ENCODE data around the gene AAK1.
A peak's percentile ranks its signal among the peaks of the same experiment; 100 is the strongest.
"Not testable (repeated sequence)": the region's sequence is repeated elsewhere in the genome, so short reads cannot be mapped to it uniquely, and the experiment has no call there.

AAK1 gene

DNA sequence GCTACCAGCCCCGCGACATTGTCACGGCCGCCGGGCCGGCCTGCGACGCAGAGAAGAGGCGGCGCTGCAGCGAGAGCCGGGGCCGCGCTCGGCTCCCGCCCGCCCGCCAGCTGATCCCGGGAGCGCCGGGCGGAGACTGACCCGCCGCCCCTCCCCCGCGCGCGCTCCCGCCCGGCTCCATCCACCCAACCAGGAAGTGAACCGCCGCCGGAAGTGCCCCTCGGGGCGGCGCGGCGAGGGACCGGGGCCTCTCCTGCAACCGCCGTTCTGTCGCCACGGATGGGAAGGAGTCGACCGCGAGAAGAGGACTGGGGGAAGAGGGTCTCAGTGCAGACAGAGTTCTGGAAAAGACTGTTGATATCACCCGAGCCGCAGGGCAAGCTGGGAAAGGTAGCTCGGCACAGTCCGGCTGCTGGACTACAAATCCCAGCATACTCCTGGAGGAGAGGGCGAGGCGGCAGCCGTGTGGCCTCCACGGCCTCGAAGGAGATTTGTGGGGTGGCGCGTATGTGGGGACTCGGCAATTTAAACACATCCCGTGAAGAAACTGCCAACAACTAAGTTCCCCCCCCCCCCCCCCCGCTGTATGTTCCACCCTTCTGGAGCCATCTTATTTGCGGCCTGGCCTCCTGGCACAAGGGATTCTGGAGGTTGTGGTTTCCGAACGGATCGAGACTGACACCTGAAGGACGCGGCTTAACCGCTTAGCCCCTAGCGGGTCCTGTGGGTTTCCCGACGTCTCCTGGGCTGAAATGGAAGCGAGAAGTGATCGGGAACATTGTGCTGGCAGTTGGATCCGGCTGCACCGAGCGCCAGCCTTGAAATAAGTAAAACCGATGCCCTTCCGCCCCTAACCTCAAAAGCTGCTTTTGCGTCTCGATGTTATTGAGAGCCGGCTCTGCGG, at the start of gene AAK1:
Gene AAK1, minus strand, starts transcription at position 138 of the 904 bp plus-strand sequence. CDS start 699 bp downstream, outside the sequence.
- peak; percentile 55 for ATAC-seq

DNA sequence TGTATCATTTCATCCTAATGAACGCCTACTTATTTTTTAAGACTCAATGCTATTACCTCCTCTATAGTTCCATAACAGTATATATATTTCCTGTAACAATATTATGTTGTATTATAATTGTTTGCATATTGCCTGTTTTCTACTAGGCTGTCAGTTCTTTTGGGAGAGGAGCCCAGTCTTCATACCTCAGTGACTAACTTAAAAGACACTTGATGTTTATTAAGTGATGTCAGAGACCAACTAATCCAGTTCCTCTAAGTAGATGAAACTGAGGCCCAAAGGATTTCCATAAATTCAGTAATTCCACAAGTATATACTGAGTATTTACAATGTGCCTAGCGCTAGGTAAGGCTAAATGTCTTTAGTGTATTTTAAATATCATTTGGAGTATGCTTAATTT, 48.9 kb upstream of the AAK1 start:
- no peak for ATAC-seq

DNA sequence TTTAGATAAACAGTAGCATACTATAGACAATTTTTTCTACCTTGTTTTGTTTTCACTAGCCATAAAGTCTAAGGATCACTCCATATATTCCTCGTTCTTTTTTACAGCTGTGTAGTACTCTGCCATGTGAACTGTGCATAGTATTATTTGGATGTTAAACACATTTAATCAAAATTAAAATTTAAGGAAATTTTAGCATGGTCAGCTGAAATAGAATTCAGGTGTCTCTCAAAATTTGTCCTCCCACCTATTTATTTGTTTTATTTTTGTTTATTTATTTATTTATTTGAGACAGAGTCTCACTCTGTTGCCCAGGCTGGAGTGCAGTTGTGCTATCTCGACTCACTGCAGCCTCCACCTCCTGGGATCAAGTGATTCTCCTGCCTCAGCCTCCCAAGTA, 46.4 kb upstream of the AAK1 start:
- ATAC-seq: no peak

DNA sequence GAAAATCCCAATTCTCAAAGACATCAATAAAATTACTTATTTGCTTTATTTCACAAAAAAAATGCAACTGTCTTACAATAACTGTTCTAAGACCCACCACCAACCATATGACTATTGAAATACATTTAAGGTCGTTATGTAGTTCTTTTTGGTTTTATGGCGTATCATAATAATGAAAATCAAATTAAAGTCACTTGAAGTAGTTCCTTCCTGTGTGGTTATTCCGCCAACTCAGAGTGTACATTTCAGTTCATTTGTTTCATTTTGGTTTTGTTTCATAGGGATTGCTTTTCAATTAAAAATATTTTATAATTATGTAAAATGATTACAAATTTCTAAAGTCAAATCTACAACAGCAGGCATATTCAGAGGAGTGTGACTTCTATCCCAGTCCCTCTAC, 45.9 kb upstream of the AAK1 start:
- ATAC-seq: no peak

DNA sequence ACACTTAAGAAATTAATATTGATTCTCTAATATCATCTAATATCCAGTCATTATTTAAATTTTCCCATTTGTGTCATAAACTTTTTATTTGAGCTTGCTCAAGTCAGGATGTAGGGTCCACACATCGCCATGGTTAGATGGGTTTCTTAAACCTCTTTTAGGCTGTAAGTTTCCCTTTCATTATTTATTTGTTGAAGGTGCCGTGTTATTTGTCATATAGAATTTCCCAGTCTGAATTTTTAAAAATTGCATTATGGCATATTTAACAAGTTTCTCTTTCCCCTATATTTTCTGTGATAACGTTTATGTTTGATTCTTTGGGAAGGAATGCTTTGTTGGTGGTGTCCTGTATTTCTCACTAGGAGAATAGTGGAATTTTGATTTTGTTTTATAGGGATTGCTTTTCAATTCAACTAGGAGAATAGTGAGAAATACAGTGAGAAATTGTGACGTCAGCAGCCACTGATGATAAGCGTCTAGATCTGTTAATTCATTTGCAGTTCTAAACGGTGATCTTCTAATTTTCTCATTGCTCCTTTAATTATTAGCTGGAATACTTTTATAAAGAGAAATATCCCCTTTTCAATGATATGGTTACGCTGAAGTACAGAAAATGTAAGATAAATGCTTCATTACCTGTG, 44.6 kb upstream of the AAK1 start:
- ATAC-seq: no peak

DNA sequence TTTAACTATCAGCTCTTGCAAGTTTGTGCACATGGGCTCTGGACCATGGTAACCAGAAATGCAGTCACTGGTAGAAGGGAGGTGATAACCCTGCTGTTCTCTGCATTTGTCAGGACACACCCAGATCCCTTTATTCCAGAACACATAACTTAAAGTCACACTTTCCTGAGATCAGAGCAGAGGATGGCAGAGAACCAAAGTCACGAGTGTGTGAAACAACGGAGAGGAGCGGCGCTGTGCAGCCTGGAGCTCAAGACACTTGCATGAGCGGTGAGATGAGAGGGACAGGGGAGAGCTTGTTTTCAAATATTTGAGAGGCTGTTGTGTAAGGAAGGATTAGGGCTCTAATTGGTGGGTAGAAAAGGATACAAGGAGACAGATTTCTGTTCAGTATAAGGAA, 43.3 kb upstream of the AAK1 start:
- no peak for ATAC-seq

DNA sequence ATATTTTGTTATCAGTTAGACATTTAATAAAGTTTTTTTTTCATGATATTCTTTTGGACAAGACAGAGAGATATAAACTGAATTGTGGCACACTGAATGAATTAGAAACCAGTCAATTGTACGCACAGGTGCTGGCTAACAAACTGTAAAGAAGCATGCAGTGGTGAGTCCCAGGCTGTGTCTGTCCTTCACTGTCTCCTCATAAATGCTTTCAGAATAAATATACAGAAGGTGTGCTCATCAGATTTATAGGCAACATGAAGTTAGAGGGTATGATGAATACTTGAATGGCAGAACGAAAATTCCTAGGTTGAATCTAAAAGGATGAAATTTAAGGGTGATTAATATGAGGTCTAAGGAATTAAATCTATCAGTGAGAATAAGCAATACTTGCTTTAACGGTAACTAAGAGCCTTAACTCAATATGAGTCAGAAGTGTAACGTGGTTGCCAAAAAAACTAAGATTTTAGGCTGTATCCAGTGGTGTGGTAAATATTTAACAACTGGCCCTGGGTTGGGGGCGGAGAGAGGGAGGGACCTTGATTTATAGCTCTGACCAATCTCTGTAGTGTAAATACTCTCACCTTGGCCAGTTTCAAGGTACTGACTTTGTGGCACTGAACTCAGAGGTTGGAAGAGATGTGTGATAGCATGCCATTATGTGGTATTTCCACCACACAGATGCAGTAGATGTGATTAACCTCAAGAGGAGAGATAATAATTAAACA, 41.9 kb upstream of the AAK1 start:
- peak; percentile 79 to 82 for ATAC-seq

DNA sequence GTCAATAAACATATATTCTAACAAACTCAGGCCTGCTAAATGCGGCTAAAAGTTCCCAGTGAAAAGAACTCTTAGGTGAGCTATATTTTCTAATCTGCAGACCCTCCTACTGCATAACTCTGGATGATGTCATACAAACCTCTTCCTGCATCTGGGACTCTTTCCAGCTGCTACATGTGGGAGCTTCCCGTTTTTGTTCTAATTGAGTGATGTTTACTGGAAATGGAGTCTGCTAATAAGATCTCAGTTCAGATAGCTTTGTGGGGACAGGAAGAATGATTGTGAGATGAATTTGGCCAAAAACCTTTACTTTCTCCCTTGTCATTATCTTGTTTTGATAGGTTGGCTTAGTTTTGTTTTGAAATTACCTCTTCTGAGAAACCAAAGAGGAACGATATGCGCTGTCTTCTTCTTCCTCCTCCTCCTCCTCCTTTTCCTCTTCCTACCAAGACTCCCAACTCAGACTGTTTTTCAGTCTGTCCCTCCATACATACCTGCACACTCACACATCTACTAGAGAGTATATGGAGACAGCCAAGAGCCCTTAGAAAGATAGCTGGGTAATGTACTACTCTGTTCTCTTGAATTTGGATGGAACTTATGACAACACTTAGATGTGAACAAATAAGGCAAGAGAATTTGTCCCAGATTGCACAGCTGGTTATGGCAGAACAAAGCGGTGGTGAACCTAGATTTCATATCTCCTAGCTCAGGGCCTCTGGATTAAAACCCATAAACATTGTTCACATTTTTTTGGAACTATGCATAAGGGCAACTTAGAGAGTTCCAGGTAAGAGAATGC, 39.8 kb upstream of the AAK1 start:
- ATAC-seq: peak in 1 of 2 donors; percentile 11

DNA sequence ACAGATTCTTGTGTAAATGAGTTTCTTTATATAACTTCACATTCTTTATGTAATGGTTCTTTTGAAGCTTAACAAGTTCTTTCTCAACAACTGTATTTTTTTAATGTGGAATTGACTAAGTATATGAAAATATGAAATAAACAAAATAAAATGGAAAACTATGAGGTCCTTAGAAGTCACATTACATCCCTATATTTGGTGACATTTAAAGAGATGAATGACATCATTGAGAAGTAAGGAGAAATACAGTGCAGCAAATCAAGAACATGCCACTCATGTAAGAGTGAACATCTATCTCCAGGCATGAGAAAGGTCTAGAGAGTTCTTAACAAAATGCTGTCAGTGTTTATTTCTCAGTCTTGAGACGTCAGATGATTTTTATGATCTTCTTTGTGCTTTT, 39.0 kb upstream of the AAK1 start:
- no peak for ATAC-seq

DNA sequence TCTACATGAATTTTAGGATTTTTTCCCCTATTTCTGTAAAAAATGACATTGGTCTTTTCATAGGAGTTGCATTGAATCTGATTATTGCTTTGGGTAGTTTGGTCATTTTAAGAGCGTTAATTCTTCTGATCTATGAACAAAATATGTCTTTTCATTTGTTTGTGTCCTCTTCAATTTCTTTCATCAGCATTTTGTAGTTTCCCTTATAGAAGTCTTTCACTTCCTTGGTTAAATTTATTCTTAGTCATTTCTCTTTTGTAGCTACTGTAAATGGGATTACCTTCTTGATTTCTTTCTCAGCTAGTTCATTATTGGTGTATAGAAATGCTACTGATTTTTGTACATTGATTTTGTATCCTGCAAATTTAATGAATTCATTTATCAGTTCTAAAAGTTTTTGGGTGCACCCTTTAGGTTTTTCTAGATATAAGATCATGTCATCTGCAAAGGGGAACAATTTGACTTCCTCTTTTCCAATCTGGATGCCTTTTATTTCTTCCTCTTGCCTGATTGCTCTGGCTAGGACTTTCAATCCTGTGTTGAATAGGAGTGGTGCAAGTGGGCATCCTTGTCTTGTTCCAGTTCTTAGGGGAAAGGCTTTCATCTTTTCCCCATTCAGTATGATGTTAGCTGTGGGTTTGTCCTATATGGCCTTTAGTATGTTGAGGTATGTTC, 36.6 kb upstream of the AAK1 start:
- no peak for ATAC-seq

DNA sequence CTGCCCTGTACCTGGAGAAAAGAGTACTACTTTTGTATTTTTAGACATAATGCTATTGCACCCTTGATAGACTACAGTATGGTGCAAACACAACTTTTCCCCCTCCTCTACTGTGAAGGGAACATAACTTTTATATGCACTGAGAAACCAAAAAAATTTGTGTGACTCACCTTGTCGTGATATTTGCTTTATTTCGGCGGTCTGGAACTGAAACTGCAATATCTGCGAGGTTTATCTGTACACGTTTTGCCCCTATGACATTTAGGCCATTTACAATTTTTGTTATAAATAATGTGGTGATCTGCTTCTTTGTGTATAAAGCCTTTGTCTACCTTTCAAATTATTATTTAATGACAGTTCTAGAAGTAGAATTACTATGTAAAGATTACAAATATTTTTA, 34.4 kb upstream of the AAK1 start:
- peak; percentile 36 to 39 for ATAC-seq

DNA sequence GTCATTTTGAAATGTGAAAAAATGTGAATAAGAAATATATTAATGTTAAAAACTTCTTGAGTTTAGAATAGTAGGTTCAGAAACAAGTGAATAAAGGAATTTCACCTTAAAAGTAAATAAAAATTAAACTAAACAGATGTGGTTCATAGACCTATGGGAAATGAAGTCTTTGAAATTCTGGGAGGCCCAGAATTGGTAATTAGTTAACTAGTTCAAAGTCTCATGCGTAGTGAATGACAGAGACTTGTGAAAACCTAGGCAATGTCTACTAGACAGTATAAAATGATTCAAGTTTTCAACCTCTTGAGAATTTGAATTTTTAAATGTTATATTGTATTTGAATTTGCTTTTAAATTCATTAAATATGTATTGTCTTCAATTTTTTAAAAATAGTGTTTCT, 32.6 kb upstream of the AAK1 start:
- no peak for ATAC-seq

DNA sequence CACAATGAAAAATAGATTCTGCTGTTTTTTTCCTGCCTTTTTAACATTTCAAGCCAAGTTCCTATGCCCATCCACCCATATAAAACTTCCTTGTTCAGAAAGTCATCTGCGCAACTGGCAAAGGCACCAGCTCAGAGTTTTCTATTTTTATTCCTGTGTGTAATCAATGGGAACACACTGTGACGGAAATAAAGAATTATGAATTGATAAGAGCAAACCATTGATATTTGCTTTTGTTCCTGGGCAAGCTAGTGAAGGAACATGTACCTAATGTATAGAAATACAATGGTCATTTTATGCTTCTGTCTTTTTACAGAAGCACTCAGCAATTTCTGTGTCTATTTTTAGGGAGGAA, 30.8 kb upstream of the AAK1 start:
- ATAC-seq: no peak

DNA sequence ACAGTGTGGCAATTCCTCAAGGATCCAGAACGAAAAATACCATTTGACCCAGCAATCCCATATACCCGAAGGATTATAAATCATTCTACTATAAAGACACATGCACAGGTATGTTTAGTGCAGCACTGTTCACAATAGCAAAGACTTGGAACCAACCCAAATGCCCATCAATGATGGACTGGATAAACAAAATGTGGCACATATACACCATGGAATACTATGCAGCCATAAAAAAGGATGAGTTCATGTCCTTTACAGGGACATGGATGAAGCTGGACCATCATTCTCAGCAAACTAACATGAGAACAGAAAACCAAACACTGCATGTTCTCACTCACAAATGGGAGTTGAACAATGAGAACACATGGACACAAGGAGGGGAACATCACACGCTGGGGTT, 29.6 kb upstream of the AAK1 start:
- ATAC-seq: not testable (repeated sequence)

DNA sequence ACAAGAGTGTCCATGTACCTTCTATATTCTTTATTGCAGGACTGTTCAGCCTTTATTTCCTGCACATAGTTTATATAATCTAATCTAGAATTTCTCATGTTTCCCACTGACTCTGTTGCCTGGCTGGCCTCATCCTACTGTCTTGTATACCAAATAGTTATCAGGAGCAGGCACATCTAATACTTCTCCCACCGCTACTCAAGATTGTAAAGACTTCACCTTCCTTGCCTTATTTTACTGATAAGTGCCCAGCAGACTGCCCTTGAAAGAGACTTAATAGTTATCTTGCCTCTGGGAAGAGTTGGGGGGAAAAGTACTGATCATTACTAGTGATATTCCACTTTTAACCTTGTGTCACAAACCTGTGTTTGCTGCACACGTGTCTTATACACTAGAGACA, 26.1 kb upstream of the AAK1 start:
- ATAC-seq: no peak

DNA sequence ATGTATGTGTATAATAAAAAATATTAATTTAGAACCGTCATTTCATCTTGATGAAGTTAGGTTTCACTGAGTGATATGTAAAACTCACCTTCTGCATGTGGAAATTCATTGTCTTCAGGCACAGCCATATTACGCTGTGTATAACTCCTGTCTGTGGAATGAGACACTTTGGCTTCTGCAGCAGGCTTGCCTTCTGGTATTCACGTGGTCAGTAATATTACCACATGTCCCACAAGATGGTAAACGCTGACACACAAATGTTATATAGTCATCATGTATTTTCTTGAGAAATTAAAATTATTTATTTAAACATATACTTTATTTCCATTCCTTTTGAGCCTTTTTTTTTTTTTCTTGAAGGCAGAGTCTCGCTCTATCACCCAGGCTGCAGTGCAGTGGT, 25.1 kb upstream of the AAK1 start:
- ATAC-seq: no peak

DNA sequence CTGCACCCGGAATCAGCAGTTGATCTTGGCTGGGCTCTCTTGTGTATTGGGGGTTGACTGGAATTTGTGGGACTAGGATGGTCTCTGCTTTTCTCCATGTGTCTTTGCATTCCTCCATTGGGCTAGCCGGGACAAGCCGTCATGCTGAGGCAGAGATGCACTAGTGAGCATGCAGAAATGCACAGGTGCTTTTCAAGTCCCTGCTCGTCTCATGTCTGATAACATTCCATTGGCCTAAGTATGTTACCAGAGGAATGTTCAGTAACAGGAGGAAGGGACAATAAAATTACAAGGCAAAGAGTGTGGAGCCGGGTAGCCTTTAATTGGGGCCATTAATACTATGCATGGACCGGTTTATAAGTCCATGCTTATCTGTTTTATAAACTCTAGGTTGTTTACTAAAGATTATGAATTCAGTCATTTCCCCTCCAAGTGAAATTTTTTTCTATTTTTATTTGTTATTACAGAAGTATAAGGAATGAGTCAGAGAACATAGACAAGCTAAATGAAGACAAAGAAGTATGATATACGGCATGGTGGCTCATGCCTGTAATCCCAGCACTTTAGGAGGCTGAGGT, 24.4 kb upstream of the AAK1 start:
- ATAC-seq: no peak

DNA sequence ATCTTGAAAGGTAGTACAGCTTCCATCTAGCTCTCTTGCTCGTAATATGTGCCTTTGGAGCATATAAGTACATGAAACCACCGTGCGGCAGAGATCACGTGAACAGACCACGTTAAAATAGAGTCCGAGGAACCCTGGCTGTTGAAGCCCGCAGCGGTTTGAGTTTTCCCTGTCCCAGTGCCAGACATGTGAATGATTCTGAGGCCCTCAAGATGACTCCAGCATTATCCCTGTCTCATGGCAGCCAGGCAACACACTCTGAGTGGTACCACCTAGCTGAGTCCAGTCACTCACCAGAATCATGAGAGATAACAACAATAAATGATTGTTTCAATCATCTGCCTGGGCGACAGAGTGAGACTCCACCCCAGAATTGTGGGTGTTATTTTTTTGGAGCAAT, 21.6 kb upstream of the AAK1 start:
- ATAC-seq: no peak

DNA sequence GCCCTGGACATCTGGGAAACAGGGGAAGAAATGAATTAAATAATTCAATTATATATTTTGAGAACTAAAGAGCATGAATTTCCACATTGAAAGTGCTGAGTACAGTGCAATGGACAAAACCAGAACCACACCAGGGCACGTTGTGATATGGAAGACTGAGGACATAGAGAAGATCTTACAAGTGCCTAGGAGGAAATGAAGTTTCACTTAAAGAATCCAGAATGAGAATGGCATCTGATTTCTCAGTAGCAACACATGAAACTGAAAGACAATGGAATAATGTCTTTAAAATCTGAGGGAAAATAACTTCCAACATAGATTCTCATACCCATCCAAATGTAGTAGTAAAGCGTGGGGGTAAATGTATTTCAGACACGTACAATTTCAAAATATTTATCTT, 20.3 kb upstream of the AAK1 start:
- ATAC-seq: no peak

DNA sequence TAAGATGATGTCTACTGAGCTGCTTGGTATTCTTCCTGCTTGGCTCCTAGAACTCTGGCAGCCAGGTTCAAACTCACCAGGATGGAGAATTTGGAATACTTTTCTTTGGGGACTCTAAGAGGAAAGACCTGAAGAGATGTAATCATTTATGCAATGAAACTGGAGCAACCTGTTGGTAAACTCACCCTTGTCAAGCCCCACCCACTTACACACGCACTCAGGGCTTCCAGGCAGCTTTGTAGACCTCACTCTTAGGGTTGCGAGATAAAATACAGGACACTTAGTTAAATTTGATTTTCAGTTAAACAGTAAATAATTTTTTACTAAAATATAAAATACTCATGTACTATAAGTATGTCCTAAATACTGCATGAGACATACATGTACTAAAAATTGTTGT, 19.0 kb upstream of the AAK1 start:
- ATAC-seq: not testable (repeated sequence)

DNA sequence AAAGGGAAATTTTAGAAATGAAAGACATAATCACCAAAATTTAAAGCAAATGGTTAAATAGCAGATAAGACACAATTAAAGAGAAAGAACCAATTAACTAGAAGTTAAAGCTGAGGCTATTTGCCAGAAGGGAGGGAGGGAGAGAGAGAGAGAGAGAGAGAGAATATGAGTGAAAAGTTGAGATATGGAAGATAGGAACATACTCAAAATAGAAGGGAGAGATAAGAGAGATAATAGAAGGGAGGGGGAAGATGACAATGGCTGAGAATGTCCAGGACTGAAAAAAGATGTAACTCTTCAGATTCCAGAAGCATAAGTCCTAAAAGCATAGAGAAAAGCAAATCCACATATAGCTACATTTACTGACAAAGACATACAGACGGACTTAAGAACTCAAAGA, 17.1 kb upstream of the AAK1 start:
- ATAC-seq: no peak

DNA sequence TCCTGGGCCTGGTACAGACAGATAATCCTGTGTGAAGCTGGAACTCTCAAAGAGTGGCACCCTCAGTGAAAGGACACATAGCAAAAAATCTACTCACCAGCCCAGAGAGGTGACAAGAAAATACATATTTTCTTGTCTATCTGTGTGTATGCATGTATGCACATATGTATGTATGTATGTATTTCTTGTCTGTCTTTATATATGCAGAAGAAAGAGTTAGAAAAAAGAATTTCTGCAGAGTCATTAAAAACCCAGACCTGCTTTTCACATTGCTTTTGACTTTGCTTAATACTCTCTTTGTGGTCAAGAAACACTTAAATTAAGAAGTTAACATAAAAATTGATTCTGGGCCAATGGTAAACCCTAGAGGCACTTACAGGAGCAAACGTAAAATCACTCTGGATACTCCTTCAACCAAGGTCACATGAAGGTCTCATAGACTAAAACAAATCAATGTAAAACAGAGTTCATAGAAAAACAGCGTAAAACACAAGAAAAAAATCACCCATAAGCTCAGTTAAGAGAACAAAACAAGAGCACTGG, 16.5 kb upstream of the AAK1 start:
- ATAC-seq: no peak

All from activated CD4-positive, CD25-positive, alpha-beta regulatory T cell treated with anti-CD3 and anti-CD28 coated beads, Interleukin-2, amount 50 U/mL, for 24 hours (primary cell).